GM21786 (cell line): ENCODE measurements around the gene CCDC61.

Source experiments
- ATAC-seq: cut with Tn5 transposase; IDR thresholded peaks from one replicate; pipeline ENCODE4 v1.9.1; 2021; ENCODE audit not compliant: unreplicated experiment

The CCDC61 gene

GRCh38 chr19:46036744-46037128 is 41.5 kb downstream of the CCDC61 start:
- ATAC-seq, result no peak

- ATAC-seq, result no peak
Measured at GRCh38 chr19:46040125-46040524, 44.9 kb downstream of the CCDC61 start.

DNA sequence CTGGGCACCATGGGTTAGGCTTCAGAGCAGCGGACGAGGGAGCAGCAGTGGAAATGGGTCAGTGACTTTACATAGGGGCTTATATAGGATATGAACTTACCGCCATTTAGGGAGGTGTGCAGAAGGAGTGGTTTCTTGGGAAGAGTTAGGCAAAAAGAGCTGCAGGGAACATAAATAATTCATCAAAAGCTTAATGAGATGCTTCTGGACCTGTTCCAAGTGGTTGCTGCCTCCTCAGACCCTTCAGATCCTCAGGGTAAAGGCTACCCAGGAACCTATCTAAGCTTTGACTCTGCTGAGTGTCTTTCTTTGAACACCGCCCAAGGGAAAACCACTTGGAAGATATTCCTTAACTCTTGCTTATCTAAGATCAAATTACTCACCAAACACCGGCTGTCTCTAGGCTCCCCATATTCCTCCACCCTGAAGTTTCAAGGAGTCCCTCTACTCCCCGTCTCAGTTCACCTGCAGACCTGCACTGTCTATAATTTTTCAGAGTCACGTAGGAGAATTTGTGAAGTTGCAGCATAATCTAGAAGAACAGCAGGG is 45.8 kb downstream of the CCDC61 start, which contains the start of gene IGFL4:
Gene IGFL4, minus strand, starts transcription at position 51 of the 549 bp plus-strand sequence. Its CDS starts 40 bp downstream, at position 11.
- no peak for ATAC-seq

GRCh38 chr19:46042252-46042883 is 47.1 kb downstream of the CCDC61 start:
- no peak for ATAC-seq

GRCh38 chr19:46043519-46043918 is 48.3 kb downstream of the CCDC61 start:
- no peak for ATAC-seq

DNA sequence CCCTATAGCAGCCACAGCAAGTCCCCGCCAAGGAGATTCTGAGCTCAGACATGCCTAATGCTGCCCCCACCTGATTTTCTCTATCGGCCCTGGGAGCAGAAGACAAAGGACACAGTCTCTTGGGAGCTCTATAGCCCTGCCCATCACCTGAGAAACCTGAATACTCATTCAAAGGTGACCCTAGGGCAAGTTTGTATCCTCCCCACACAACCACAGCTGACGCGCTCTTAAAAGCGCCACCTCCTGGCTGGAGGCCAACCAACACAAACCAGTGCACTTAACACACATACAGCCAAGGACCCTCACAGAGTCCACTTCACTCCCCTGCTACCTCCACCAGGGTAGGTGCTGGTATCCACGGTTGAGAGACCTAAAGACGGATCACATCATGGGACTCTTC is 54.3 kb downstream of the CCDC61 start:
- no peak for ATAC-seq

GRCh38 chr19:46052896-46053295 is 57.6 kb downstream of the CCDC61 start:
- ATAC-seq, result no peak

DNA sequence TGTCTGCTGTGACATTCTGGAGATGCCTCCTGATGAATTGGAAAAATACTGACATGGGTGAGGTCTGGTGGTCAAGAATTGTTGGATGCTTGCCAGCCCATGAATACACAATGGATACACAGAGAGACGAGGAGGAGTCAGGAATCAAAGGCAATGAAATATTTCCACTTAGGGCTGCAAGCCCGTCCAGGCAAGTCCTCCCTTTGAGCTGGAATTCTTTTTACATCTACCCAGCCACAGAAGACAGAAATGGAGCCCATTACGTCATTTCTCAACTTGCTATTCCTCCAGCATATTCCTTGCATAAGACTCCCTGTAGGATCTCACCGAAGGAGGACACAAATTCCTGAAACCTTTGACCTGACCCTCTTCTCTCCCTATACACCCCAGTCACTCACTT is 61.3 kb downstream of the CCDC61 start:
- no peak for ATAC-seq

GRCh38 chr19:46058778-46059177 is 63.5 kb downstream of the CCDC61 start:
- no peak for ATAC-seq

DNA sequence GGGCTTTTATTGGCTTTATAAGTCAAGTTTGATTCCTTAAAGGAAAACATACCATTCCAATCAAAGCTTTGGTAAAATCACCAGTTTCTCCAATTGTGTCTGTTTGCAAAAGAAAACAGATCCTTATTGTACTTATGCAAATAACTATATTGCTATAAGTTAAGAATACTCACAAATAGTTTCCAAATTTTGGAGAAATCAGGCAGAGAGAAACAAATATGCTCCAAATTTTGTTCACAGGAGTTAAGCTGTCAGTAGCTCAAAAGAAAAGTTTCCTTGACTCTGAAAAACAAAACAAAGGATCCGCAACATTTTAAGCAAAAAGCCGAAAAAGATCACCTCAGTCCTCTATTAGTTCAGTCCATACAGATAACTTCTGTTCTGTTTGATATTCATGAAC is 64.7 kb downstream of the CCDC61 start:
- no peak for ATAC-seq

DNA sequence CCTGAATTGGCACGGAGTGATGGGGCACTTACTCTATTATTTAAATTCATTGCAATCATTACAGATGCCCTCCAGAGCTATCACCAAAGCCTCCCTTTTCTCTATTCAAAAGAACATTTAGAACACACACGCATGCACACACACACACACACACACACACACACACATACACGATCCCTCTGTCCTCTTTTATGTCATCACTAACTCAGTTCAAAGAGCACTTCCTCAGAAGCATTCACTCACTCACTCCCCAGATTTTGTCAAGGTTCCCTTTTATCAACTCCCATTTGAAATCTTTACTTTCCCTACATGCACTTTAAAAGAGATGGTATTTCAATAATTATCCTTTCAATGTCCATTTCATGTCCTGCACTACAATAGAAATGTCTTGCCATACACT is 67.9 kb downstream of the CCDC61 start:
- no peak for ATAC-seq

DNA sequence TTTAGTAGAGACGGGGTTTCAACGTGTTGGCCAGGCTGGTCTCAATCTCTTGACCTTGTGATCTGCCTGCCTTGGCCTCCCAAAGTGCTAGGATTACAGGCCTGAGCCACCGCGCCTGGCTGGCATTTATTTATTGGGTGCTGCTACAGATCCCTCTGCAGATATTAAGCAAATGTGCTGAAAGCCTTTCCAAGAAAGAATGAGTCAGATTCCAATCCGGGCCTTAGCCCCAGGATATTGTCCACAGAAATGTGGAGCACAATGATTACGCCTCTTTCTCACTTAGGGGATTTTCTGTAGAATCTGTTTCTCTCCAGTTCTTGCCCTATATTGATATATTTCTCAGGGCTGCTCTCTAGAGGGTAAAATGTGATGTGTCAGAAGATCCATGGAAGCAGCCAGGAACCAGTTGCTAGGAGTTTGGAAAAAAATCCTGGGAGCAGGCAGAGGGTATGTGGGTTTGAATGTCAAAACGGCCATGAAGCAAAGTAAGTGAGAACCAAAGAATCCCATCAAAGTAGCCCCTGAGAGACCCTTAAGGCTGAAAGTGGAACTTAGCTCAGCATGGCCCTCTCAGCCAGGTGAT is 70.3 kb downstream of the CCDC61 start:
- no peak for ATAC-seq

GRCh38 chr19:46066471-46066870 is 71.2 kb downstream of the CCDC61 start:
- ATAC-seq, result no peak

DNA sequence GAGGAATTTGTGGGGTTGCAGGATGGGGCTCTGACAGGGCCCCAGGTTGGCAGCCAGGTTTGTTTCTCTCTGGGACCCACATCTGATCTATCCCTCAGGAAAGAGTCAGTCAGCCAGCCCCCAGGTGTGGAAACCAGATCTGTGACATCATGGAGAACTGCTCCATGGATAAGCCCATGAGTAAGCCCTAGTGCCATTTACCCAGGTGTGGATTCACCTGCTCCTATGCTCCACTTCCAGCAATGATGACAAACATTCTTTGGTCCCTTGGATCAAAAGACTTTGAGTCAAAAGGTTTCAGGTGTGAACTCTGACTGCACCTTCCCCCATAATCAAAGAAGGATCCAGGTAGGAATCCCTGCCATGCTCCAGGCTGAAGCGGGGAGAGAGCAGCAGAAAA is 72.4 kb downstream of the CCDC61 start:
- no peak for ATAC-seq
